ENCODE results near the gene CSPG4.

CSPG4 gene

GRCh38 chr15:75663931-75664421, 48.7 kb downstream of the CSPG4 start:
- no peak for DNase-seq

GRCh38 chr15:75662823-75663519, 49.7 kb downstream of the CSPG4 start:
- no peak for DNase-seq

DNA sequence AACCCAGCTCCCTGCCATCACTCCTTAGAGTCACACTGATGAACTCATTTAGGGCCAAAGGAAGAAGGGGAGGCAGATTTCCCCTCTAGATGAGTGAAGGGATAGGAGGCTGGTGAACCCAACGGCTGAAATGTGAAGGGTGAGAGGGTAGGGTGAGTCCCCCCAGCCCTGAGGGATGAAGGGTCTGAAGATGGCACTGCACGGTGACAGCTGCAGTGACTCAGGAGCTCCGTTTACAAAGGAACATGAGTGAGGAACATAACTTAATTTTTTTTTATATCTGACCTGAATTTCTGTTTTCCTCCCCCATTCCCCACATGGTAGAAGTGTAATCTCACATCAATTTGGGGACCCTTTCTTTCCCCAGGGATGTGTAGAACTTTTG, 50.9 kb downstream of the CSPG4 start:
- DNase-seq = no peak

DNA sequence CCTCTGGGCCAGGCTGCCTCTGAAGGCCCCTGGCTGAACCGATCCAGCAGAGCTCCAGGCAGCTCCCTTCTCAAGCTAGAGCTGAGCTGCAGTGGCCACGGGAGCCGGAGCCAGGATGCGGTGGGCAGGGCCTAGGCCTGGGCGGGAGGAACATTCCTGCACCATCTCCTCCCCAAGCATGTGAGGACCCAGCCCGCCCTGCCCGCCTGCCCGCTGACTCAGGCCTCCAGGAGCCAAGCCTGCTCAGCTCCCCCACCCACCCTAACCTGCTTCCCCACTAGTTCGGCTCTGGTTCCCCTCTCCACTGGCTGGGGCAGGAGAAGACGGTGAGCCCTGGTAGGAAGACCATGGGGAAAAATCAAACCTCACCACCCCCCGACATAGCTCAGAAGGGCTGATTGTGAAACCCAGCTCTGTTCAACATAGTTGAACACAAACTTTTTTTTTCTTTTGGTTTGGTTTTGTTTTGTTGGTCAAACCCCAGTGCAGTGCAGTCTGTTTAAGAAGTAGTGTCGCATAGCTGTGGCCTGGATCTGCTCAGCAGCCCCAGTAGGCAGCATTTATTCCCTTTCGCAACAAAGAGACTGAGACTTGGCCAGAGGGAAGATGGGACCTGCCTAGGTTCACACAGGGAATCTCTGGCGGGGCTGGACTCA, 51.4 kb downstream of the CSPG4 start:
- no peak for DNase-seq

GRCh38 chr15:75659928-75660645, 52.6 kb downstream of the CSPG4 start:
- DNase-seq = no peak

GRCh38 chr15:75659141-75659771, 53.4 kb downstream of the CSPG4 start:
- no peak for DNase-seq

DNA sequence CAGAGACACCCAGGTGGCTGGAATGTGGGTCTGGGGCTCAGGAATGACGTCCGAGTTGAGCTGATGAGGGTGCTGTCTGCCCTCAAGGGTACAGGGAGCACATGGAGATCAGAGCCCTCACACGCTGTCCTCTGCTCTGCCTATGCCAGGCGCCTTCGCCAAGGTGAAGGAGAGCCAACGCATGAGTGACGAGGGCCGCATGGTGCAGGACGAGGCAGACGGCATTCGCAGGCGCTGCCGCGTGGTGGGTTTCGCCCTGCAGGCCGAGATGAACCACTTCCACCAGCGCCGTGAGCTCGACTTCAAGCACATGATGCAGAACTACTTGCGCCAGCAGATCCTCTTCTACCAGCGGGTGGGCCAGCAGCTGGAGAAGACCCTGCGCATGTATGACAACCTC, 55.8 kb downstream of the CSPG4 start:
- no peak for DNase-seq

DNA sequence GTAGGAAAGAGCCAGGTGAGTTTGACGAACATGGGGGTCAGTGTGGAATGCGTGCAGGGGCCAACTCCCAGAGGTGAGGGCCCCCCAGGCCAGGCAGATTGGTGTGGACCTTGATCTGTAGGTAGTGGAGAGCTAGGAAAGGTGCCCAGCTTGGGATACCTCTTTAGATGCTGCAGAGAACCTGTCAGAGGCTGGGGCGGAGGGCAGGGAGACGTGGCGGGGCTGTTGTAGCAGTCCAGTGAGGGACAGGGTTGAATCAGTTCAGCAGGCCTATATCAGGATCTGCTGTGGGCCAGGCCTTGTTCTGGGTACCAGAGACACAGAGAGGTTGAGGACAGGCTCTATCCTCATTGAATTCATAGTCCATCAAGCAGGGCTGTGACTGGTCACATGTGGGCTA, 56.3 kb downstream of the CSPG4 start:
- no peak for DNase-seq

DNA sequence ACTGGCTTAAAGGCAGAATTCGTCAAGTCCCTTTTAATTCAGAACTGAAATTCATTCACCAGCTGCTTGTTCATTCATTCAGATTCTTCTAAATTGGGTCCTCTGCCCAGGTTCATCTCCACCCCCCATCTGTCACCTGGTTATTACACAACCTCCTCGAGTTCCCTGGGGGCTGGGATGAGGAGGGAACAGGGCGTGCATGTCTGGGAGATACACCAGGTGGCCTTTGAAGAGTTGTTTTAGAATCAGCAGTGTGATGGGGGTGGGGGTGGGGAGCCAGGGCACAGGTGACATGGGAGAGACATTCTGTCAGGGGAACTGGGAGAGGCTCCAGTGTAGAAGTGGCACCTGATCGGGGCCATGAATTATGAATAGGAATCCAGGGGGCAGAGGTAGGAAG, 56.7 kb downstream of the CSPG4 start:
- DNase-seq = no peak

DNA sequence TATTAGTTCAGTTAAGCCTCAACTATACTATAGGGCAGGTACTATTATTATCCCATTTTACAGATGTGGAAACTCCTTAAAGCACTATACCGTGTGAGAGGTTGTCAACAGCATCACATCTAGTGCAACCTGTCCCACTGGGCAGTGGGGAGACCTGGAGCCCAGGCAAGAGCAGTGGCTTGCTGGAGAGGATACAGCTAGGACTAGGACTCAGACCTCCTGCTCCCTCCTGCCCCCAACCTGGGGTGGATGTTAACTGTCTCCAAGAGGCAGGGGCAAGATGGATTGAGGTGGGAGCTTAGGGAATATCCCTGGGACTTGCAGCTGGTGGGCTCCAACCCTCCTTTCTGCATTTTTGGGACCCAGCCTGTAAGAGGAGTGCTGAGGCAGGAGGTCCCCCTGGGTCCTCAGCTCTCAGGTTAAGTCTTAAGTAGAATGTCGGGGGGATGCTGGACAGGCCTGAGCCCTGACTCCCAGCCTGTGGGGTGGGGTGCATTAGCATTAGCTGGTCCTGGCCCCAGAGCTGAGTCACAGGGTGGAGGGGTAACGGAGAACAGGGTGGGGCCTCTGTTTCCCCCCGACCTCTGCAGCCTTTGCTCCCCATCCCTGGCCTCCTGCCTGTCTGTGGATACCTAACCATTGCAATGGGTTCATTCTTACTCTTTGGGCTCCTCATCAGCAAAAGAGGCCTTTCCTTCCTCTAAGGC, 58.3 kb downstream of the CSPG4 start:
- DNase-seq = no peak

DNA sequence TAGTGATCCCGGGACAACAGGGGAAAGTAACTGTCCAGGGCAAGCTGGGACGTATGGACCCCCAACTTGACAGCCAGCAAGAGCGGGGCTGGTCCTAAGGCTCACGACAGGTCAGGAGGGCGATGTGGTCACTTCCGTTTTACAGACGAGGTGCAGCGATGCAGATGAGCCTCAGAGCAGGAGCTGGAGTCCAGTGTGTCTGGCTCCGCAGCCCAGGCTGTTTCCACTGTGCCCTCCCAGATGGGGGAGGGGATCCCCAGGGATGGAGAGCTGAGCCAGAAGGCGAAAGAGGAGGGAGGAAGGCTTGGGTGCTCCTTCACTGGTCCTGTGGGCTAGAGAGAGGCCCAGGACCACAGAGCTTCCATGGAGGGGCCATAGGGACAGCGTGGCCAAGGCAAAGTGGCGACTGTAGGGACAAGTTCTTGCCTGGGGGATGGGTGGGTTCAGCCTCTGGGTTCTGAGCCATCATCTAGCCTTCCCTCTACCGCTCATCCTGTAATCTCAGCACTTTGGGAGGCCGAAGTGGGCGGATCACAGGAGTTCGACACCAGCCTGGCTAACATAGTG, 59.2 kb downstream of the CSPG4 start:
- DNase-seq = no peak

GRCh38 chr15:75651810-75652543, 60.7 kb downstream of the CSPG4 start:
- DNase-seq = no peak

DNA sequence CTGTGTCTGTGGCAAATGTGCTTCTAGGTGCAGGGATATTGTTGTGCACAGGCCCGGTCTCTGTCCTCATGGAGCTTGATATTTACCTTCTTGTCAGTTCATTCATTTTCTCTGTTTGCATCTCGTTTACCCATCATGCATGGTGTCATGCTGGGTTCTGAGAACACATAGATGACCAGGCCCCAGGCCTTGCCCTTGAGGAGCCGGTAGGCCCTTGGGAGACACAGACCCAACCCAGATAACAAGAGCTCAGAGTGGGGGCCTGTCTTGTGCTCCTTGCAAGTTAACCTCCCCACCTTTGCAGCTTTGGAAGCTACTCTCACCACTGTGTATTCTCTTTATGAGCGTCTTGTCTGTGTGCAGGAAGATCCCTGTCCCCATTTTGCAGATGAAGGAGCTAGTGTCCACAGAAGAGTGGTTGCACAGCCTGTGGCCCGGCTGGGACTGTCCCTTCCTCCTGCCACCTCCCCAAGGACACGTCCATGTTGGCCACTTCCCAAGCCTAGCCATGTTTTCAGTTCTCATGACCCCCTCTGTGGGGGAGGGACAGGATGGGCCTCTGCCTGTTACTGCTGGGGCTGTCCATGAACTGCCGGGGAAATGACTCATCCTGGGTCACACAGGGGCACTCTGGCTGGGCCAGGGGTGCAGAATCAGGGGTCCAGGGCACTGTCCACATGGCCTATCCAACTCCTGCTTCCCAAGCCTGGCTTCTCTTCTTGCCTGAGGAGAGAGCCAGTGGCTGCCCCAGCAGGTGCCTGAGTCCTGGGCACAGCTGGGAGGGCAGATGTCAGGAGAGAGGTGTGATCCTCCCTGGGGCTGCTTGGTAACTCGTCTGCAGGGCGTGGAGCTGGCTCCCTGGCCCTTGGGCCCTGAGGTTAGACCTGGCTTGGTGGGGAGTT, 61.5 kb downstream of the CSPG4 start:
- DNase-seq = no peak

GRCh38 chr15:75649848-75650247, 62.8 kb downstream of the CSPG4 start:
- DNase-seq = no peak

GRCh38 chr15:75649045-75649761, 63.4 kb downstream of the CSPG4 start:
- DNase-seq = no peak

- DNase-seq = no peak
Observed at GRCh38 chr15:75648156-75649000, 64.3 kb downstream of the CSPG4 start.

- peak; percentile 58 for DNase-seq
Observed at GRCh38 chr15:75647370-75648155, 65.1 kb downstream of the CSPG4 start, which contains the start of gene SNX33. SNX33 (plus strand) TSS chr15:75647912; CDS start chr15:75649103, 1,191 bp downstream.

DNA sequence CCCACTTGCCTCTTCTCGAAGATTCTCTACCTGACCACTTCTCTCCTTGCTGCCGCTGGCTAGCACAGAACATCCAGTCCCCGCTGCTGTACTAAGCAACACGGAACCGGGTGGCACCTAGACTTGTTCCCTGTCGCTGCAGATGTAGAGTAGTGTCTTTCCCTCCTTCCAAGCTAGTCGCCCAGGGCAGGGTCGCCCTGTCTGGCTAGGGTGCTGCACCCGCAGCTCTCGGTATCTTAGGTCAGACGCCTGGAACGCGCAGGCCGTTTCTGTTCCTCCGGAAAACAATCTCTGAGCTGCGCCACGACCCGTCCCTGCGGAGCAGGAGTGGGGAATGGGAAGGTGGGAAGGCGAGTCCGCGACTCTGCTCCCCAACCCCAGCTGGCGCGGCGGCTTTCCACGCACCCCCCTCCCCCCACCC, 65.7 kb downstream of the CSPG4 start:
- no peak for DNase-seq
